Measurements from ENCODE around the gene DUSP5.

Gene DUSP5

GRCh38 chr10:110492069-110492822 is 5.5 kb upstream of the DUSP5 start:
- H3K4me3 Mint-ChIP-seq, result no peak overlapping the region
- no peaks in the 10 kb centered on the region for H3K9me3 Mint-ChIP-seq
- H3K27ac Mint-ChIP-seq, result no peak overlapping the region

GRCh38 chr10:110493832-110494426 is 3.8 kb upstream of the DUSP5 start:
- peaks cover 2% of the 10 kb centered on the region for H3K36me3 Mint-ChIP-seq
- H3K9me3 Mint-ChIP-seq, result no peaks in the 10 kb centered on the region
- H3K4me1 Mint-ChIP-seq, result peaks cover 22% of the 10 kb centered on the region
- peak overlapping the region; percentile 66 for H3K27ac Mint-ChIP-seq
- peak overlapping the region; percentile 38 for H3K4me3 Mint-ChIP-seq
- H3K27me3 Mint-ChIP-seq, result no peaks in the 10 kb centered on the region

More at GRCh38 chr10:110492069-110492822, 5.5 kb upstream of the DUSP5 start:
- no peaks in the 10 kb centered on the region for H3K36me3 Mint-ChIP-seq
- no peaks in the 10 kb centered on the region for H3K27me3 Mint-ChIP-seq
- H3K4me1 Mint-ChIP-seq, result peaks cover 20% of the 10 kb centered on the region

- Mint-ChIP-seq H3K4me3 (peak overlapping the region; percentile 38), H3K27ac (no peak overlapping the region), H3K27me3 (no peaks in the 10 kb centered on the region), H3K4me1 (peaks cover 28% of the 10 kb centered on the region), H3K9me3 (no peaks in the 10 kb centered on the region), H3K36me3 (peaks cover 8% of the 10 kb centered on the region)
Measured at GRCh38 chr10:110494532-110494931, 3.2 kb upstream of the DUSP5 start.

GRCh38 chr10:110495731-110496552 is 1.8 kb upstream of the DUSP5 start:
- Mint-ChIP-seq H3K27ac (peak overlapping the region; percentile 88), H3K36me3 (peaks cover 14% of the 10 kb centered on the region), H3K4me3 (peak overlapping the region; percentile 98), H3K27me3 (no peaks in the 10 kb centered on the region), H3K4me1 (peaks cover 42% of the 10 kb centered on the region), H3K9me3 (no peaks in the 10 kb centered on the region)

- H3K36me3 Mint-ChIP-seq, result peaks cover 18% of the 10 kb centered on the region
- H3K27ac Mint-ChIP-seq, result peak overlapping the region; percentile 88
- H3K27me3 Mint-ChIP-seq, result no peaks in the 10 kb centered on the region
- H3K4me1 Mint-ChIP-seq, result peaks cover 51% of the 10 kb centered on the region
- peak overlapping the region; percentile 98 for H3K4me3 Mint-ChIP-seq
- no peaks in the 10 kb centered on the region for H3K9me3 Mint-ChIP-seq
Measured at GRCh38 chr10:110496553-110497437, 912 bp upstream of the DUSP5 start.

- H3K27ac Mint-ChIP-seq, result peak overlapping the region; percentile 90
- H3K9me3 Mint-ChIP-seq, result no peaks in the 10 kb centered on the region
- peaks cover 63% of the 10 kb centered on the region for H3K4me1 Mint-ChIP-seq
- H3K27me3 Mint-ChIP-seq, result no peaks in the 10 kb centered on the region
- peak overlapping the region; percentile 91 for H3K4me3 Mint-ChIP-seq
- H3K36me3 Mint-ChIP-seq, result peaks cover 24% of the 10 kb centered on the region
Measured at GRCh38 chr10:110498087-110498981, 627 bp downstream of the DUSP5 start.

GRCh38 chr10:110498982-110499795 is 1.5 kb downstream of the DUSP5 start:
- Mint-ChIP-seq H3K4me3 (peak overlapping the region; percentile 91), H3K27ac (peak overlapping the region; percentile 90), H3K36me3 (peaks cover 26% of the 10 kb centered on the region), H3K4me1 (peaks cover 72% of the 10 kb centered on the region), H3K9me3 (no peaks in the 10 kb centered on the region), H3K27me3 (no peaks in the 10 kb centered on the region)

GRCh38 chr10:110499796-110500514 is 2.2 kb downstream of the DUSP5 start:
- Mint-ChIP-seq H3K27ac (peak overlapping the region; percentile 84), H3K4me1 (peaks cover 80% of the 10 kb centered on the region), H3K27me3 (no peaks in the 10 kb centered on the region), H3K4me3 (peak overlapping the region; percentile 91), H3K36me3 (peaks cover 31% of the 10 kb centered on the region), H3K9me3 (no peaks in the 10 kb centered on the region)

GRCh38 chr10:110500515-110500905 is 2.8 kb downstream of the DUSP5 start:
- peak overlapping the region; percentile 91 for H3K4me3 Mint-ChIP-seq
- no peaks in the 10 kb centered on the region for H3K9me3 Mint-ChIP-seq
- peaks cover 84% of the 10 kb centered on the region for H3K4me1 Mint-ChIP-seq
- H3K27ac Mint-ChIP-seq, result peak overlapping the region; percentile 70
- H3K27me3 Mint-ChIP-seq, result no peaks in the 10 kb centered on the region
- peaks cover 33% of the 10 kb centered on the region for H3K36me3 Mint-ChIP-seq

GRCh38 chr10:110501142-110501937 is 3.6 kb downstream of the DUSP5 start:
- Mint-ChIP-seq H3K4me3 (peak overlapping the region; percentile 91), H3K4me1 (peaks cover 84% of the 10 kb centered on the region), H3K9me3 (no peaks in the 10 kb centered on the region), H3K36me3 (peaks cover 37% of the 10 kb centered on the region), H3K27ac (peak overlapping the region; percentile 88), H3K27me3 (no peaks in the 10 kb centered on the region)

GRCh38 chr10:110502072-110502845 is 4.6 kb downstream of the DUSP5 start:
- no peaks in the 10 kb centered on the region for H3K9me3 Mint-ChIP-seq
- H3K4me1 Mint-ChIP-seq, result peaks cover 83% of the 10 kb centered on the region
- no peaks in the 10 kb centered on the region for H3K27me3 Mint-ChIP-seq
- peaks cover 46% of the 10 kb centered on the region for H3K36me3 Mint-ChIP-seq
- H3K4me3 Mint-ChIP-seq, result peak overlapping the region; percentile 91
- peak overlapping the region; percentile 99 for H3K27ac Mint-ChIP-seq

- Mint-ChIP-seq H3K9me3 (no peaks in the 10 kb centered on the region), H3K27me3 (no peaks in the 10 kb centered on the region), H3K27ac (peak overlapping the region; percentile 99), H3K36me3 (peaks cover 49% of the 10 kb centered on the region), H3K4me3 (peak overlapping the region; percentile 91), H3K4me1 (peaks cover 86% of the 10 kb centered on the region)
Measured at GRCh38 chr10:110502851-110503301, 5.2 kb downstream of the DUSP5 start.
